Activated effector memory CD4-positive, alpha-beta T cell treated with Interleukin-2 at 50 U/mL for 16 hours (primary cell): ENCODE data around the gene ZMYM5.
A peak's percentile ranks its signal among the peaks of the same experiment; 100 is the strongest.
"Not testable (repeated sequence)": the region's sequence is repeated elsewhere in the genome, so short reads cannot be mapped to it uniquely, and the experiment has no call there.

ENCODE experiments used
- DNase-seq: peaks from one replicate; pipeline ENCODE4 v3.0.0-alpha.2; 2020

The ZMYM5 gene

DNA sequence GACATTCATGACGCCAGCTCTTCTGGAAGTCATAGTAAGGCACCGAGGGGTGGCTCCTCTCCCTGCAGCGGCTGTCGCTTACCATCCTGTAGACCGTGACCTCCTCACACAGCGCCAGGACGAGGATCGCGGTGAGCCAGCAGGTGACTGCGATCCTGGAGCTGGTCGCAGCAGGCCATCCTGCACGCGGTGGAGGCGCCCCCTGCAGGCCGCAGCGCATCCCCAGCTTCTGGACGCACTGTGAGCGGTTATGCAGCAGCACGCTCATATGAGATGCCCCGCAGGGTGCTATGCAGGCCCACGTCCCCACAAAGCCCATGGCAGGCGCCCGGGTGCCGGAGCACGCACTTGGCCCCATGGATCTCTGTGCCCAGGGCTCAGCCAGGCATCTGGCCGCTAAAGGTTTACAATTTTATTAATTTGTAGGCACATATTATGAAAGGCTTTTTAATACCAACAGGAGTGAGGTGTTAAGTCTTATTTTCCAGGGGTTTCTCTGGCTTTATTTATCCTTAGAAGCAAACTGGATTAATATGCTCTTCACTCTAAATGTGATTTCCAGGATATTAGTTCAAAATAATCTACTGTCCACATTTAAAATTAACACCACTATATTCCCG lies 45.1 kb downstream of the ZMYM5 start:
- DNase-seq = peak; percentile 3

DNA sequence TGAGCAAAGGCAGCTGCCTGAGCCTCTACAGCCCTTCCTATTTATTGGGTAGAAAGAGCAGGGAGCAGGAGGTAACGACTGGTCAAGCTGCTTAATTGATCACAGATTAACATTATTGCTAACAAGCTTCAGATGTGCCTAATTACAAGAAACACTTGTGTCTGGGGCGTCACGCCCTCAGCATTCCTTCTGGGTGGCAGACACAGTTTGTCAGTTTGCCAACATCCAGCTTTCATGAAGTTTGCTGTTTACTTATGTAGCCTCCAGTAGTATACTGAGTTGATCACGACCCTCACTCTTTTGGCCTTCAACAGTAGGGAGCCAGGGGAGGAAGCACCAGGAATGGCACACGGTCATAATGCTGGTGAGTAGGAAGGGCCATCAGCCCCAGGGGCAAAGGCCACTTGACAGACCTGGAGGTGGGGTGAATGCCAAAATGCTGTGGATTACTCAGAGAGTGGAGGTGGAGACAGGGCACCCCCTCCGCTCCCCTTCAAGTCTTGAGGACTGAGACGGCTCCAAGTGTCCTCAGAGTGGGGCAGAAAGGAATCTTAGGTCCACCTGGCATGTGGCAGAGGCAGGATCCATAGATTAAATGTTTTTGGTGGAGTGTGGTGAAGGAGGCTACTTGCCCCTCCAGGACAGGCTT lies 45.8 kb downstream of the ZMYM5 start:
- no peak for DNase-seq

DNA sequence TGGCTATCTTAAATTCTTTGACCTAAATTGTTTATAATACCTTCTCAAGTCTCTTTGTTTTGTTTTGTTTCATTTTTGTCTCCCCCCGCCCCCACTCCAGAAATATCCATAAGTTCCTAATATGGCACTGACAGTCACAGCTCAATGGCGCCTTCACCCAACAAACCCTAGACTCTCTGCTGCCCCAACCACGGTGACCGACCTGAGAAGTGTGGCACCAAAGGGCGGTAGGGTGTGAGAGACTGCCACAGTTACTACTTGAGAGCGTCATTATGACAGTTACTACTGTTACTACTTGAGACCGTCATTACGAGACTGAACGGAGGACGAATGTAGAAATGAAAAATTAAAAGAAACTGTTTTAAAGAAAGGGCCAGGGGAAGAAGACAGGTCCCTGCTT lies 46.3 kb downstream of the ZMYM5 start:
- DNase-seq = no peak

DNA sequence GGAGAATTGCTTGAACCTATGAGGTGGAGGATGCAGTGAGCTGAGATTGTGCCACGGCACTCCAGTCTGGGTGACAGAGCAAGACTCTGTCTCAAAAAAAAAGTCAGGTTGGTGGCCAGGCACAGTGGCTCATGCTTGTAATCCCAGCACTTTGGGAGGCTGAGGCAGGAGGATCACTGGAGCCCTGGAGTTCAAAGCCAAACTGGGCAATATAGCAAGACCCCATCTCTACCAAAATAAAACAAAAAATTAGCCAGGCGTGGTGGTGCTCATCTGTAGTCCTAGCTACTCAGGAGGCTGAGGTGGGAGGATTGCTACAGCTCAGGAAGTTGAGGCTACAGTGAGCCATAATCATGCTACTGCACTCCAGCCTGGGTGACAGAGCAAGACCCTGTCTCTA lies 47.6 kb downstream of the ZMYM5 start:
- DNase-seq = not testable (repeated sequence)

DNA sequence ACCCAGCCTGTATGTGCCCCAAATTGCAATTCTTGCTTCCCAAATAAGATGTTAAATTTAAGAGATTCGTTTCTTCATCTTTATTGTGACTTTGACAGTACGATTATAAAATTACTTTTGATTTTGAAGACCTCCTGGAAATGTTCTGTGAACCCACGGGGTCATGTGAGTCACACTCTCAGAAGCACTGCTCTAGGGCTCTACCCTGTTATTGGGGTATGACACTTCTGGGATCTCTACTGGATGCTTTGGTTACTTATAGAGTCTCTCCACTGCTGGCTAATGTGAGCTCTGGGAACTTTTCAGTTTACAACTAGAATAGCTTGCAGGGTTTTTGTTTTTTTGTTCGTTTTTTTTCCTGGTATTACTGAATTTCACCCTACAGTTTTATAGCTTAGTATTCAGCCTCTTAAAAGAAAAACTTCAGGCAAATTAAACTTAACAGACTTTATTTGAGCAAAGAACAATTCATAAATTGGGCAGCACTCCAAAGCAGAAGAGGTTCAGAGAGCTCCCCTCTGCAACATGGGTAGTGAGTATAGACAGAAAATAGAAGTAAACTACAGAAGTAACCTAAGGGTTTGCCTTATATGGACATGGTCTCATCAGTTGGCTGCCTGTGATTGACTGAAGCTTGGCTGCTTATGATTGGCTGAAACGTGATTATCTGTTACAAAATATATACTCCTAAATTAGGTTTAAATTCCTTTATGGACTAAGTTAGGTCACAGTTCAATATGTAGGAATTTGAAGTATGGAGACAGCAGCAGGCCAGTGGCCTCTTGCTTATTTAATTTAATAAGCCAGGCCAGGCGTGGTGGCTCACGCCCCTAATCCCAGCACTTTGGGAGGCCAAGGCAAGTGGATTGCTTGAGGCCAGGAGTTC lies 52.2 kb downstream of the ZMYM5 start:
- no peak for DNase-seq

DNA sequence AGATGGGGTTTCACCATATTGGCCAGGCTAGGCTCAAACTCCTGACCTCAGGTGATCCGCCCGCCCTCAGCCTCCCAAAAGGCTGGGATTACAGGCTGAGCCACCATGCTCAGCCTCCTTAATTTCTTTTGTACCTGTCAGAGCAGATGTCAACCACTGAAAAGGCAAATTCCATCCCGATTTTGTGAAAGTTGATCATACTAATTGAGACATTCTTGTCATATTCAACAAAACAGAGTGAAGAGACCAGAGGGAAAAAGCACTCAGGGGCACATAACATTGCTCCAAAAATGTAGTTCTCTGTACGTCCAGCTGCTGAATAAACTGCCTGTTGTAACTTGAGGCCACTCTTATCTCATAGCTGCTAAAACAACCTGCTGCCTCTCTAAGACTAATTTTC lies 53.3 kb downstream of the ZMYM5 start:
- DNase-seq = no peak

DNA sequence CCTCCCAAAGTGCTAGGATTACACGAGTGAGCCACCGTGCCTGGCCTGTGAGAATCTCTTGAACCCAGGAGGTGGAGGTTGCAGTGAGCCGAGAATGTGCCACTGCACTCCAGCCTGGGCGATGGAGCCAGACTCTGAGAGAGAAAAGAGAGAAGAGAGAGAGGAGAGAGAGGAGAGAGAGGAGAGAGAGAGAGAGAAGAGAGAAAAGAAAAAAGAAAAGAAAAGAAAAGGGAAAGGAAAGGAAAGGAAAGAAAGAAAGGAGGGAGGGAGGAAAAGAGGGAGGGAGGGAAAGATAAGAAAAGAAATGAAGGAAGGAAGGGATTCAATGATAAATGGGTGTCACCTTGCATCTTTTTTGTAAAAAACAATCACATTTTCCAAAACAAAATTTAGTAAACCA lies 57.7 kb downstream of the ZMYM5 start:
- no peak for DNase-seq

DNA sequence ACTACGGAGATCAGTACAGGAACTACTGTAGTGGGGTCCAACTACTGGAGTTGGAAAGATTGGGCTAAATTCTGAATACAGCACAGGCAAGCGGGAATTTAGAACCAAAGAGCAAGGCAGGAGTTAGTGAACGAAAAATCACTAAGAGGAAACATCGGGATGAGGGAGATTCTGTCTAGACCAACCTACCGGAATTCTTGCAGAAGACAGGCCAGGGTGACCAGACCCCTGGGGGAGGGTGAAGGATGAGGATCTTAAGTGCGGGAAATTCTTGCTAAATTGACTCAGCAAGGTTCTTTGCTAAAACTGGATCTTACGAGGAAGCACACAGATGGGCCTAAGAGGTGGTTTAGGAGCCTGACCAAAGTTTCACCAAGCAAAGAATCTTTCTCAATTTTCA lies 67.5 kb downstream of the ZMYM5 start:
- no peak for DNase-seq

DNA sequence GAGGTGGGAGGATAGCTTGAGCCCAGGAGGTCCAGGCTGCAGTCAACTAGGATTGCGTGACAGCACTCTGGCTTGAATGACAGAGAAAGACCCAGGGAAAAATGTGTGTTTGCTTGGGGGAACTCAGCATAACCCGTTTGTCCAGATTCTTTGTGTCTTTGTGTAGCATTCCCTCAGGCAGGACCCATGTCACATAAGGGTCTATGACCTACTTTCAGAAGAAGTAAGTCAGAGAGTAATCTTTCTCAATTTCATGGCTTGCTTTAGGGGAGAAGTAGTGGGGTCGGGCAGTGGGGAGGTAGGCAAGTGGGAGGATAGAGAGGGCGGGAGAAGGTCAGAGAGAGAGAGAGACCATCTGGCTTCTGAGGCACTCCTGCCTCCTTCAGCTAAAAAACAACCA lies 68.8 kb downstream of the ZMYM5 start:
- no peak for DNase-seq

DNA sequence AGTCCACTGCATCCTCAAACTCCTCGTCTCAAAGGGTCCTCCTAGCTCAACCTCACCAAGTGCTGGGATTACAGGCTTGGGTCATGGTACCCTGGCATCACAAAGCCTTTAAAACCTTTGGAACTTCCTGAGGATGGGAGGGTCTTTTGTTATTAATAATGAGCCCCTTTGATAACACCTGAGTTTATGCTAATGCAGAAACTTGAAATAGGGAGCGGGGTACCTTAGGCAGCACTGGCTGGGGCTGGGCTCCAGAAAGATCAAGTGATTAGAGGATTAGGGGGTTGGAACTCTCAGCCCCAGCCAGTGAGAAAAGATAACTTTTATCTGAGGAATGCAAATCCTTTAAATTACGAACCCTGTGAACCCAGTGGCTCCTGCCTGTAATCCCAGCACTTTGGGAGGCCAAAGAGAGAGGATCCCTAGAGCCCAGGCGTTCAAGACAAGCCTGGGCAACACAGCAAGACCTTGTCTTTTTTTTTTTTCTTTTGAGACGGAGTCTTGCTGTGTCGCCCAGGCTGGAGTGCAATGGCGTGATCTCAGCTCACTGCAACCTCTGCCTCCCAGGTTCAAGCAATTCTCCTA lies 71.4 kb downstream of the ZMYM5 start:
- no peak for DNase-seq

DNA sequence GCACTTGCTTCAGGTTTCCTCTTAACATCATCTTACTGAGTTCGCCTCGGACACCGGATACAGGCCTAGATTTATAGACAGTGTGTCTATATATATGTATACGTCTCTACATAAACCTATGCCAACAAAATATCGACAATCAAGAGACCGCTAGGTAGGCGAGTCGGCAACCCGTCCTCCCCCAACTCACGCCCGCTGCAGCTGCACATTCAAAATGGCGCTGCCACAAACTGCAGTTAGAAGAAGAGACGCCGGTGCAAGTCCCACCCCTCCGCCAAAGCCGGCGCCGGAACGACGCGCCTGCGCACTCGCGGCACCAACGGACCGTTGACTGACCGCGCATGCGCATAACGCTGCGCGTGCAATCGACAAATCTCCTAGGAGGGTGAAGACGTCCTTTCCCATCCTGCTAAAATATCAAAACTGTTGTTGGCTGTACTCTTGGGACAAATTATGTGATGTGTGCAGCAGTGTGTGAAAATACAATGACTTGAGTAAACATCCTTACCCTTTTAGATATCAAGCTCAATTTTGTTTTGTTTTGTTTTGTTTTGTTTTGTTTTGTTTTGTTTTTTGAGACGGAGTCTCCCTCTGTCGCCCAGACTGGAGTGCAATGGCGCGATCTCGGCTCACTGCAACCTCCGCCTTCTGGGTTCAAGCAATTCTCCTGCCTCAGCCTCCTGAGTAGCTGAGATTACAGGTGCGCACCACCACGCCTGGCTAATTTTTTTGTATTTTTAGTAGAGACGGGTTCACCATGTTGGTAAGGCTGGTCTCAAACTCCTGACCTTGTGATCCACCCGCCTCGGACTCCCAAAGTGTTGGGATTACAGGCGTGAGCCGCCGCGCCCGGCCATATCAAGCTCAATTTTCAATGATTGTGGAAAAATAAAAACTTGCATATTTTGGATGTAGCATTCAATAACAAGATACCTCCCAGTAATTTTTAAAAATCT lies 80.4 kb downstream of the ZMYM5 start, which contains the start of gene PSPC1:
TSS of gene PSPC1 (minus strand) at position 219 of the 956 bp plus-strand sequence. CDS start at position 31, 188 bp downstream.
- DNase-seq = peak; percentile 94

DNA sequence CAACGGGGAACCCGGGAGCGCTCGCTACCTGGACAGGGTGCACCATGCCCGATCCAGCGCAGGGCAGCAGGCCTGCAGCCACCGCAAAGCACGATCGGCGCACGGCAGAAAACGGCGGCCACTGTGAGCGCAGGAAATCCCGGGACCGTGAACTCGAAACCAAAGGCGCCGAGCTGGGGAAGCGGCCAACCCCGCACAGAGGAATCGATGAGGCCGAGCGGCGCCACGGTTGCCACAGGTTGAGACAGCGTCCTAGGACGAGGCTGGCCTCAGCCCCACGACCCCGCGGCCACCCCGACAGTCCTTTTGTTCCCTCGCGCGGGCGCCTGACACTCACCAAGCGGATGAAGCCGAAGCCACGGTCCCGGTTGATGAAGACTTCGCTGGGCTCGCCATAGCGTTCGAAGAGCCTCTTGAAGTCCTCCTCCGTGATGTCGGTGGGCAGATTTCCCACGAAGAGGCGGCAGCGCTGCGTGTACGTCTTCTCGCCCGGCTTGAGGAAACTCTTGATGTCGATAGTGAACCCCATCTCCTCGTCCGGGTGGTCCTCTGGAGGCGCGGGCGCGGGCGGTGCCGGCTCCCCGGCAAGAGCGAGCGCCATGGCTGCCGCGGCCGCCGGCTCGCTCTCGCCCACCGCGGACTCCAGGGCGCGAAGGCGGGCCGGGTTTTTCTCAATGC lies 81.3 kb downstream of the ZMYM5 start:
- DNase-seq = peak; percentile 43

DNA sequence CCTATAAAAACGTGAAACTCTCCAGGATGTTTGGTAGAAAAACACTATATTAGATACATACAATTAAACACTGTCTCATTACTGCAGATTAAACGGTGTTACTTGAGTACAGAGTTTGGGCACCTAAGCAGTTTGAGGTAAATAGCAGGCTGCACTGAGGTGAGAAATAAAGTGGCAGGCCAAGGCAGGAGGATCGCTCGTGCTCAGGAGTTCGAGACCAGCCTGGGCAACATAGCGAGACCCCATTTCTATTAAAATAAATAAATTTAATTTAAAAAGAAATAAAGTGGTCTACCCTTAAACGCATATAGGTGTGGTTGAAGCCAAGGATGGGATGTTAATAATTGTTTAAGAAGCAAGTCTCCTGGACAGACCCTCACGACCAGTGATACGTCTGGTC lies 81.9 kb downstream of the ZMYM5 start:
- DNase-seq = no peak

DNA sequence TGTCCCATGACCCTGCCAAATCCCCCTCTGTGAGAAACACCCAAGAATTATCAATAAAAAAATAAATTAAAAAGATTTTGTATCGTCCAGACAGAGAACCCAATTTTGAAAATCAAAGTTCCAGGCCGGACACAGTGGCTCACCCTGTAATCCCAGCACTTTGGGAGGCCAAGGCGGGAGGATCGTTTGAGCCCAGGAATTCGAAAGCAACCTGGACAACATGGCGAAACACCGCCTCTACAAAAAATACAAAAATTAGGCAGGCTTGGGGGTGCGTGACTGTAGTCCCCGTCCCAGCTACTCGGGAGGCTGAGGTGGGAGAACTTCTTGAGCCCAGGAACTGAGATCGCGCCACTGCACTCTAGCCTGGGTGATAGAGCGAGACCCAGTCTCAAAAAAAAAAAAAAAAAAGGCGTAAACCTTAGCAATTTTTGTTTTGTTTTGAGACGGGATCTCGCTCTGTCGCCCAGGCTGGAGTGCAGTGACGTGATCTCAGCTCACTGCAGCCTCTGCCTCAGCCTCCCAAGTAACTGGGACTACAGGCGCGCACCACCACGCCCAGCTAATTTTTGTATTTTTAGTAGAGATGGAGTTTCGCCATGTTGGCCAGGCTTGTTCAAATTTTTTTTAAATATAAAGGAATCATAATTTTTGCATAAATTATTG lies 82.6 kb downstream of the ZMYM5 start:
- not testable (repeated sequence) for DNase-seq
